ENCODE measurements around the gene TXNRD1.

Gene TXNRD1

DNA sequence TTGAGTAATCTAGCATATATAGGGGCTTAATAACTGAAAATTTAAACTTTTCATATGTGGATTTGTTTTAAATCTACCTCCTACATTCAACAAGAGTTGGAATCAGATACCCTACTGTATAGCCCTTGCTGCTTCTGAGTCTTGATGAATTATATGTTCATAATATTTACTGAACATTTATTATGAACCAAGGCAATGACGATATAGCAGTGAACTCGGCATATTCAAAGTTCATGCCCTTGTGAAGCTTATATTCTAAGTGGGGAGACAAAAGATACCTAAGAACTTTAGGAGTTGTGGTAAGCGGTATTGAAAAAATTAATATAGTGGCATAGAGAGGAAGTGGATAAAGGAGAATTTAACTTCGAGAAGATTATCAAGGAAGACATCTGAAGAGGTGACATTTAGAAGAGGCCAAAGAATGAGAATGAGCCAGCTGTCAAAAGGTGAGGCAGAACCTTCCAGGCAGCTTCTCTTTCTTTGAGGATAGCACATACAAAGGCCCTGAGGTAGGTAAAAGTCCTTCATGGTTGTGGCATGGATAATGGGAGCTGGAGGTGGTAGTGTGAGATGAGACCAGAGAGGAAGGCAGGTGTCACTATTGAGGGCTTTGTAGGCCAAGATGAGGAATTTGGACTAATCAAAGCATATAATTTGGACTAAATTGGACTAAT is 98.1 kb downstream of the TXNRD1 start:
- no peaks in the 10 kb centered on the region for H3K9me3 ChIP-seq (ENCODE audit: control extremely low read depth in 1 of 5, control insufficient read depth in 4 of 5, insufficient read depth in 2 of 5, low read depth in 1 of 5, low read length in 4 of 5)
- POLR2A ChIA-PET: interaction anchor here (0.5 kb wide), 1 partner anchor 197 kb away, joined by 3 read pairs; no protein-coding TSS in a partner anchor

DNA sequence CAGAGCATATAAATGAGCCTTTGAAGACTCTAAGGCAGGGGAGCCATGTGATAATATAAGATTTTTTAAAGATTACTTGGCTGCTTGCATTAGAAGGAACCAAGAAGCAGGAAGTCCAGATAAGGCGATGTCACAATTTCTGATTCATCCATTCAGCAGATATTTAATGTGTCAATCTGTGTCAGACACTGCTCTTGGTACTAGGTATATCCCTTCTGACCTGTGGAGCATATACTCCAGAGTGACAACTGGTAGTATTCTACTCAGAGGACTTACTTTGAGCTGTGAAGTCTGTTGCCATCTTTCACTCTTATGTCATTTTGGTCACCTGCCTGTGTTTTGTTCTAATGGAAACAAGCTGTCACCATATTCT is 98.6 kb downstream of the TXNRD1 start:
- Histone ChIP-seq H3K4me3 (ENCODE audit: control insufficient read depth in 1 of 7, extremely low read depth in 1 of 7, insufficient read depth in 4 of 7, low read depth in 2 of 7, low read length in 6 of 7) (no peak overlapping the region), H3K36me3 (ENCODE audit: control insufficient read depth in 4 of 4, insufficient read depth in 4 of 4, low read length in 3 of 4) (peaks cover 21 to 85% (median 60%) of the 10 kb centered on the region in 4 experiments), H3K27ac (ENCODE audit: insufficient read depth in 1 of 2, low read depth in 1 of 2, low read length in 2 of 2, poor library complexity in 1 of 2, severe bottlenecking in 2 of 2) (no peak overlapping the region), H3K9me3 (ENCODE audit: control extremely low read depth in 1 of 5, control insufficient read depth in 4 of 5, insufficient read depth in 2 of 5, low read depth in 1 of 5, low read length in 4 of 5) (no peaks in the 10 kb centered on the region), H3K4me1 (ENCODE audit: control extremely low read depth in 1 of 4, control insufficient read depth in 4 of 4, insufficient read depth in 4 of 4, low read length in 3 of 4) (no peaks in the 10 kb centered on the region), H3K27me3 (replicated peaks in 2 of 5; ENCODE audit: control insufficient read depth in 4 of 5, insufficient read depth in 5 of 5, low read length in 4 of 5) (no peaks in the 10 kb centered on the region)
- 100% methylated on average over 1 of the region's 1 CpG for WGBS (ENCODE audit: insufficient coverage)
- CTCF ChIA-PET: interaction anchor here (1.0 to 1.8 kb wide), 2 partner anchors 18 to 94 kb away, joined by 3 to 4 read pairs; no protein-coding TSS in a partner anchor
- POLR2A ChIA-PET: interaction anchor here (0.6 kb wide), 1 partner anchor 384 kb away, joined by 5 read pairs; the partner anchor contains the start of gene HSP90B1
- DNase-seq: peak in 2 of 3 donors; percentile 10 to 16

More for the DNA sequence above, 98.1 kb downstream of the TXNRD1 start:
- CTCF ChIA-PET: interaction anchor here (0.9 to 1.8 kb wide), 4 partner anchors 16 to 94 kb away, joined by 3 to 6 read pairs (median 4); no protein-coding TSS in a partner anchor
- no peak for DNase-seq
- H3K27me3 ChIP-seq (replicated peaks in 2 of 5; ENCODE audit: control insufficient read depth in 4 of 5, insufficient read depth in 5 of 5, low read length in 4 of 5): no peaks in the 10 kb centered on the region
- 54% methylated on average over 3 of the region's 4 CpGs for WGBS (ENCODE audit: insufficient coverage)
- no peak overlapping the region for H3K27ac ChIP-seq (ENCODE audit: insufficient read depth in 1 of 2, low read depth in 1 of 2, low read length in 2 of 2, poor library complexity in 1 of 2, severe bottlenecking in 2 of 2)
- no peak overlapping the region for H3K4me3 ChIP-seq (ENCODE audit: control insufficient read depth in 1 of 7, extremely low read depth in 1 of 7, insufficient read depth in 4 of 7, low read depth in 2 of 7, low read length in 6 of 7)
- H3K36me3 ChIP-seq (ENCODE audit: control insufficient read depth in 4 of 4, insufficient read depth in 4 of 4, low read length in 3 of 4): peaks cover 16 to 83% (median 55%) of the 10 kb centered on the region in 4 experiments
- no peaks in the 10 kb centered on the region for H3K4me1 ChIP-seq (ENCODE audit: control extremely low read depth in 1 of 4, control insufficient read depth in 4 of 4, insufficient read depth in 4 of 4, low read length in 3 of 4)

DNA sequence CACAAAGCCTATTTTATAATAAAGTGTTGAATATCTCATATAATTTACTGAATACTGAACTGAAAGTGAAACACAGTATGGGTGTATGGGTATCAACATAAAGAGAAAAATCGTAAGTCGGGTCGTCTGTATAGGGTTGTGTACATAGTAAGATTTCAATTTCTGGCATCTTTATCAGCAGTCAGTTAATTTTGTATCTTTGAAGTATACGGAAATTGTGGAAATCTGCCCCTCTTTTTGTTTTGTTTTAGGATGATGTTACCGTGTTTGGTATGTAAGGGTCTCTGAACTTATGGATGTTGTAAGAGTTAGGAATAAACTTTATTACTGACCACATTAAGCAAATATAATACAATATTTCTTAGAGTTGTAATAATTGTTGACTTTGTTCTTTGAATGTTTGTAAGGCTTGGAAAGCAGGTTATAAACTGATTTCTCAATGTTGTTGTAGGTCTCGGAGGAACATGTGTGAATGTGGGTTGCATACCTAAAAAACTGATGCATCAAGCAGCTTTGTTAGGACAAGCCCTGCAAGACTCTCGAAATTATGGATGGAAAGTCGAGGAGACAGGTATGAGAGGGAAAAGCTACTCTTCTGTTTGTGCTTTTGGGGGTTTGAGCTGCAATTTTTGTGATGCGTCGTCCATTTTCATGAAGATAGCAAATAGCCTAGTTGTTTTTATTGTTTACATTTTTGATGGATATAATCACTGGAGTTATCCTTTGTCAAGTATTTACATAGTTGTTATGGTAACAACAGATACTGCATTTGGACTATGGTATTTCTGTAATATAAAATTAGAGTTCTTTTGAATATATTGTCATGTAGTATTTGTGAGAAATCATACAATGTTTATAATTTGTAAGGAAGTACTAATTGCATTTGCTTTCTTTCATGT is 100.0 kb downstream of the TXNRD1 start:
- no peak overlapping the region for H3K4me3 ChIP-seq (ENCODE audit: control insufficient read depth in 1 of 7, extremely low read depth in 1 of 7, insufficient read depth in 4 of 7, low read depth in 2 of 7, low read length in 6 of 7)
- POLR2A ChIA-PET: interaction anchor here (0.6 kb wide), 1 partner anchor 920 kb away, joined by 3 read pairs; the partner anchor contains the start of gene APPL2
- H3K4me1 ChIP-seq (ENCODE audit: control extremely low read depth in 1 of 4, control insufficient read depth in 4 of 4, insufficient read depth in 4 of 4, low read length in 3 of 4): no peaks in the 10 kb centered on the region
- WGBS (ENCODE audit: insufficient coverage): 100% methylated on average over 6 of the region's 10 CpGs
- DNase-seq: no peak
- CTCF ChIA-PET: interaction anchor here (1.0 to 1.8 kb wide), 3 partner anchors 8 to 22 kb away, joined by 3 to 4 read pairs (median 4); no protein-coding TSS in a partner anchor
- H3K36me3 ChIP-seq (ENCODE audit: control insufficient read depth in 4 of 4, insufficient read depth in 4 of 4, low read length in 3 of 4): peaks cover 29 to 89% (median 68%) of the 10 kb centered on the region in 4 experiments
- H3K27me3 ChIP-seq (replicated peaks in 2 of 5; ENCODE audit: control insufficient read depth in 4 of 5, insufficient read depth in 5 of 5, low read length in 4 of 5): no peaks in the 10 kb centered on the region
- H3K27ac ChIP-seq (ENCODE audit: insufficient read depth in 1 of 2, low read depth in 1 of 2, low read length in 2 of 2, poor library complexity in 1 of 2, severe bottlenecking in 2 of 2): no peak overlapping the region
- no peaks in the 10 kb centered on the region for H3K9me3 ChIP-seq (ENCODE audit: control extremely low read depth in 1 of 5, control insufficient read depth in 4 of 5, insufficient read depth in 2 of 5, low read depth in 1 of 5, low read length in 4 of 5)

DNA sequence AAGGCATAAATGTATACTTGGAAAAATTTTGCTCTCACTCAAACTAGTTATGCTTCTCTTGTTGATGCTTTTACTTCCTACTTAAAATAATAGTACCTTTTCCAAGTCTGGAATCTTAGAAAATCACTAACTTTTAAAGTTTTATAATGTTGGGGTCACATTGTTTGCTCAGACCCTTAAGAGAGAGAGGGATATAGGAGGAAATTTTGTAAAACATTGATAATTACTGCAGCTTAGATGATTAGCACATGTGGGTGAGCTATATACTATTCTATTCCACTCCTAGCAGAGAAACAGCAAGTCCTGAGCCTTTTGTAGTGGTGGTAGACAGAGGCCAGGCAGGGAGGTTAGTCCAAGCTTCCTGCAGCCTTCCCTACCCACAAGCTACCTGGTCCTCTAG is 101.4 kb downstream of the TXNRD1 start:
- Histone ChIP-seq H3K4me1 (ENCODE audit: control extremely low read depth in 1 of 4, control insufficient read depth in 4 of 4, insufficient read depth in 4 of 4, low read length in 3 of 4) (no peaks in the 10 kb centered on the region), H3K4me3 (ENCODE audit: control insufficient read depth in 1 of 7, extremely low read depth in 1 of 7, insufficient read depth in 4 of 7, low read depth in 2 of 7, low read length in 6 of 7) (no peak overlapping the region), H3K27me3 (replicated peaks in 2 of 5; ENCODE audit: control insufficient read depth in 4 of 5, insufficient read depth in 5 of 5, low read length in 4 of 5) (no peaks in the 10 kb centered on the region), H3K9me3 (ENCODE audit: control extremely low read depth in 1 of 5, control insufficient read depth in 4 of 5, insufficient read depth in 2 of 5, low read depth in 1 of 5, low read length in 4 of 5) (no peaks in the 10 kb centered on the region), H3K36me3 (ENCODE audit: control insufficient read depth in 4 of 4, insufficient read depth in 4 of 4, low read length in 3 of 4) (peaks cover 37 to 93% (median 73%) of the 10 kb centered on the region in 4 experiments), H3K27ac (ENCODE audit: insufficient read depth in 1 of 2, low read depth in 1 of 2, low read length in 2 of 2, poor library complexity in 1 of 2, severe bottlenecking in 2 of 2) (no peak overlapping the region)
- DNase-seq: no peak
- ChIA-PET CTCF (interaction anchor here (0.6 to 1.6 kb wide), 2 partner anchors 22 to 101 kb away, joined by 3 to 4 read pairs; partner anchors contain the start of gene TXNRD1), POLR2A (interaction anchor here (0.6 kb wide), 1 partner anchor 27 kb away, joined by 3 read pairs; no protein-coding TSS in a partner anchor)

DNA sequence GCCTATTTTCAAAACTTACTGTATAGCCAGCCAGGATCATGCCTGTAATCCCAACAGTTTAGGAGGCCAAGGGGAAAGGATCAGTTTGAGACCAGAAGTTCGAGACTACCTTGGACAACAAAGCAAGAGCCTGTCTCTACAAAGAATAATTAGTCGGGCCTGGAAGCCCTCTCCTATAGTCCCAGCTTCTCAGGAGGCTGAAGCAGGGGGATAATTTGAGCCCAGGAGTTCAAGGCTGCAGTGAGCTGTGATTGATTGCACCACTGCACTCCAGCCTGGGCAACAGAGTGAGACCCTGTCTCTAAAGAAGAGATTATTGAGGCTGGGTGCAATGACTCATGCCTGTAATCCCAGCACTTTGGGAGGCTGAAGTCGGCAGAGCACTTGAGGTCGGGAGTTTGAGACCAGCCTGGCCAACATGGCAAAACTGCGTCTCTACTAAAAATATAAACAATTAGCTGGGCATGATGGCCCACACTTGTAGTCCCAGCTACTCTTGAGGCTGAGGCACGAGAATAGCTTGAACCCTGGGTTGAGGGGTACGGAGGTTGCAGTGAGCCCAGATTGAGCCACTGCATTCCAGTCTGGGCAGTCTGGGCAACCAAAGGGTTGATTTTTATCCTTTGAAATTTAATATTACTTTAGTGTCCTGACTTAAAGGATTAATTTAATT is 102.1 kb downstream of the TXNRD1 start:
- no peaks in the 10 kb centered on the region for H3K27me3 ChIP-seq (replicated peaks in 2 of 5; ENCODE audit: control insufficient read depth in 4 of 5, insufficient read depth in 5 of 5, low read length in 4 of 5)
- H3K36me3 ChIP-seq (ENCODE audit: control insufficient read depth in 4 of 4, insufficient read depth in 4 of 4, low read length in 3 of 4): peaks cover 39 to 93% (median 73%) of the 10 kb centered on the region in 4 experiments
- no peak for DNase-seq
- H3K9me3 ChIP-seq (ENCODE audit: control extremely low read depth in 1 of 5, control insufficient read depth in 4 of 5, insufficient read depth in 2 of 5, low read depth in 1 of 5, low read length in 4 of 5): no peaks in the 10 kb centered on the region
- ChIA-PET POLR2A (no interaction called here), CTCF (interaction anchor here (1.0 to 1.6 kb wide), 3 partner anchors 23 to 102 kb away, joined by 3 to 4 read pairs (median 3); partner anchors contain the start of gene TXNRD1)
- H3K27ac ChIP-seq (ENCODE audit: insufficient read depth in 1 of 2, low read depth in 1 of 2, low read length in 2 of 2, poor library complexity in 1 of 2, severe bottlenecking in 2 of 2): no peak overlapping the region
- H3K4me1 ChIP-seq (ENCODE audit: control extremely low read depth in 1 of 4, control insufficient read depth in 4 of 4, insufficient read depth in 4 of 4, low read length in 3 of 4): no peaks in the 10 kb centered on the region
- no peak overlapping the region for H3K4me3 ChIP-seq (ENCODE audit: control insufficient read depth in 1 of 7, extremely low read depth in 1 of 7, insufficient read depth in 4 of 7, low read depth in 2 of 7, low read length in 6 of 7)
- WGBS (ENCODE audit: insufficient coverage): 96% methylated on average over 5 of the region's 7 CpGs

DNA sequence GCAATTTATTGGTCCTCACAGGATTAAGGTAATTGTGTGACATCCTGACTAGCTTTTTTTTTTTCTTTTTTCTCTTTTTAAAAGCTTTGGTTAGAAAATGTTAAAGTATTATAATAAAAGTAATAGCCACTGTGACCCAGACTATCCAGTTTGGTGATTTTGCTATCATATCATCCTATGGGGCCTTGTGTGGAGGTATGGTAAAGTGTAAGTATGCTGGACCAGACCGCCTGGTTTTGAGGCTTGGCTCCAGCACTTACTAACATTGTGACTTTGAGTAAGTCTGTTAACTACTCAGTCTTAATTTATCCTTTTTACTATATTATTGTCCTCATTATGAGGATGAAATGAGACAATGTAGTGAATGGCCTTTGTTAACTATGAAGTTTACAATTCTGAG is 103.4 kb downstream of the TXNRD1 start:
- Histone ChIP-seq H3K9me3 (ENCODE audit: control extremely low read depth in 1 of 5, control insufficient read depth in 4 of 5, insufficient read depth in 2 of 5, low read depth in 1 of 5, low read length in 4 of 5) (no peaks in the 10 kb centered on the region), H3K4me1 (ENCODE audit: control extremely low read depth in 1 of 4, control insufficient read depth in 4 of 4, insufficient read depth in 4 of 4, low read length in 3 of 4) (no peaks in the 10 kb centered on the region), H3K4me3 (ENCODE audit: control insufficient read depth in 1 of 7, extremely low read depth in 1 of 7, insufficient read depth in 4 of 7, low read depth in 2 of 7, low read length in 6 of 7) (no peak overlapping the region), H3K27me3 (replicated peaks in 2 of 5; ENCODE audit: control insufficient read depth in 4 of 5, insufficient read depth in 5 of 5, low read length in 4 of 5) (no peaks in the 10 kb centered on the region), H3K36me3 (ENCODE audit: control insufficient read depth in 4 of 4, insufficient read depth in 4 of 4, low read length in 3 of 4) (peaks cover 34 to 84% (median 62%) of the 10 kb centered on the region in 4 experiments), H3K27ac (ENCODE audit: insufficient read depth in 1 of 2, low read depth in 1 of 2, low read length in 2 of 2, poor library complexity in 1 of 2, severe bottlenecking in 2 of 2) (no peak overlapping the region)
- no peak for DNase-seq
- POLR2A ChIA-PET: interaction anchor here (0.5 kb wide), 1 partner anchor 79 kb away, joined by 5 read pairs; no protein-coding TSS in a partner anchor
- WGBS (ENCODE audit: insufficient coverage): no CpG with 5 or more reads among the region's 1 CpG
- CTCF ChIA-PET: interaction anchor here (0.9 to 1.5 kb wide), 3 partner anchors 17 to 24 kb away, joined by 3 read pairs; no protein-coding TSS in a partner anchor
